Stomach (tissue), 4 donors: ENCODE results near the gene TIPARP.

Experiments used
- EP300 ChIP-seq: sonication (generic); formaldehyde crosslinking; IDR thresholded peaks from one replicate; pipeline ENCODE4 v1.6.1; 2017; ENCODE audit warnings: antibody characterized with exemption
- POLR2A ChIP-seq, 4 donors: fragments of 450-650 bp; IDR thresholded peaks; one replicate each; pipeline ENCODE4 v1.6.1; 2016; ENCODE audit warnings: antibody characterized with exemption in 4 of 4, control low read depth in 2 of 4, mild to moderate bottlenecking in 1 of 4, moderate library complexity in 1 of 4
- POLR2AphosphoS5 ChIP-seq, 3 donors: sonication (generic); formaldehyde crosslinking; IDR thresholded peaks; one replicate each; pipeline ENCODE4 v1.6.1; 2016; ENCODE audit warnings: antibody characterized with exemption in 3 of 3
- TF ChIP-seq, protein P1 (sequence below), 7 experiments: fragments of 450-650 bp in 4 of 7; fragments of 200-600 bp in 3 of 7; sonication (generic) in 3 of 7; IDR thresholded peaks; one replicate each; pipeline ENCODE4 v1.5.1; 2016 to 2019; ENCODE audit warnings: antibody characterized with exemption in 7 of 7, control low read depth in 2 of 7, mild to moderate bottlenecking in 1 of 7

DNA sequence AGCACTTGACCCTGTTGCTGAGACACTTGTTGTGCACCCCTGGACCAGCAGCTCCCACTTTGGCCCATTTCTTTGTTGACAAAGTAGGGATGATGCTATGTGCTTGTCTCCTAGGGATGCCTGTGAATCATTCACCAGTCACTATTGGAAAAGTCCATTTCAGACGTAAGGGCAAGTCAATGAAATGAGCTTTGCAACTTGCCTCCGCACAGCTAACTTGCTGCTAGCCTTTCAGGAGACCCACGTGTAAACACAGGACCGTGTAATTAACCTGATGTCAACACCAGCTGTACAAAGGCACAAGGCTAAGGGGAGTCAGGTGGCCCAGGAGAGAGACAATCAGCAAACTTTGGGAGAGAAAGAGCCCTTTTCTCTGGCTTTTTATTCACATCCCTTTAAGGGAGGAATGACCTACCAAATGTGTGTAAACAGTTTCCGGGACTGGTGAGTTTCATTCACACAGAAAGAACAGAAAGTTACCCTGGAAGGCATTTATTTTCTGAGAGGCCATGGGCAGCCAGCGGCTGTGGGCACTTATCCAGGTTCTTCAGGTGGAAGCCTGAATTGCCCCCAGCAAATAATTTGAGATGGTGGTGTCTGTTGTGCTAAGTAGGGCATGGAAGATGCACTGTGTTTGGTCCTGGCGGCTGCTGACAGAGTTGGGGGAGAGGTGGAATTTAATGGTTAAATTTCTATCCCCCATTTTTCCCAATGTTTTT lies 54.0 kb downstream of the TIPARP start:
- TF ChIP-seq POLR2A (IDR thresholded peaks at IDR 0.05) (no peak), EP300 (no peak), POLR2AphosphoS5 (IDR thresholded peaks at IDR 0.05) (no peak)
- TF ChIP-seq, protein P1, sequence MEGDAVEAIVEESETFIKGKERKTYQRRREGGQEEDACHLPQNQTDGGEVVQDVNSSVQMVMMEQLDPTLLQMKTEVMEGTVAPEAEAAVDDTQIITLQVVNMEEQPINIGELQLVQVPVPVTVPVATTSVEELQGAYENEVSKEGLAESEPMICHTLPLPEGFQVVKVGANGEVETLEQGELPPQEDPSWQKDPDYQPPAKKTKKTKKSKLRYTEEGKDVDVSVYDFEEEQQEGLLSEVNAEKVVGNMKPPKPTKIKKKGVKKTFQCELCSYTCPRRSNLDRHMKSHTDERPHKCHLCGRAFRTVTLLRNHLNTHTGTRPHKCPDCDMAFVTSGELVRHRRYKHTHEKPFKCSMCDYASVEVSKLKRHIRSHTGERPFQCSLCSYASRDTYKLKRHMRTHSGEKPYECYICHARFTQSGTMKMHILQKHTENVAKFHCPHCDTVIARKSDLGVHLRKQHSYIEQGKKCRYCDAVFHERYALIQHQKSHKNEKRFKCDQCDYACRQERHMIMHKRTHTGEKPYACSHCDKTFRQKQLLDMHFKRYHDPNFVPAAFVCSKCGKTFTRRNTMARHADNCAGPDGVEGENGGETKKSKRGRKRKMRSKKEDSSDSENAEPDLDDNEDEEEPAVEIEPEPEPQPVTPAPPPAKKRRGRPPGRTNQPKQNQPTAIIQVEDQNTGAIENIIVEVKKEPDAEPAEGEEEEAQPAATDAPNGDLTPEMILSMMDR (IDR thresholded peaks at IDR 0.05): no peak
